Measurements from ENCODE around the gene GABRQ.
"Not testable (repeated sequence)": the region's sequence is repeated elsewhere in the genome, so short reads cannot be mapped to it uniquely, and the experiment has no call there.

GRCh38 chrX:152674652-152675051, 37.0 kb downstream of the GABRQ start:
- TF ChIP-seq POLR2A (IDR thresholded peaks at IDR 0.05; ENCODE audit: low read length); GATA1 (IDR thresholded peaks at IDR 0.05; ENCODE audit: low read depth, low read length): not testable (repeated sequence)
